ENCODE results near the gene RABGAP1L.

The RABGAP1L gene

DNA sequence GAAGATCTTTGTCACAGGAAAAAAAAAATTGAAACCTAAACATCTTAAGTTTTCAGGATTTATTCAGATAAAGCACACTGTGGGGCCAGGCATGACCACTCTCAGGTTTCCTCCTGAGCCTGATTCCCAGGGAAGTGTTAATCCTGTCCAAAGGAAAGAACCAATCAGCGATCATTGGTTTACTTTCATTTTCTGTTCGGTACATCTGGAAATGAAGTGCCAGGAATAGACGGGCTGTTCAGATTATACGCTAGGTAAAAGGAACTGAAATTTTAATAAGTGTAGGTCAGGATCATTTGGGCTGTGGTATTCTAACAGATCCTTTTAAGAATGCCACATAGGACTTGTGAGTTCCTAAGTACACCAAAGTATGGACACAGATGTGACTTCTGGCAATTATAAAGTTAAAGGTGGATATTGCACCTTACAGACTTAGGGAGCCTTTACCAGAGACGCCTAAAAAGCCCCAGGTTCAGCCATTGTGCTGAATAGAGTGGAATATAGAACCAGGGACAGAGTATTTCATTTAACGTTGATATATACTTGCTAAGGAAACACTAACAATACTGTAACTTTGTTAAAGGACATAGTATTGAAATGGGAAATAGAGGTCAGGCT is 831.2 kb downstream of the RABGAP1L start:
- Histone ChIP-seq H2AFZ (ENCODE audit: low read depth, low read length) (0 out of 2 replicates have a peak overlapping the region, but pooled peaks have one; percentile 13), H4K20me1 (ENCODE audit: insufficient read depth, low read length) (no peaks in the 10 kb centered on the region), H3K36me3 (replicated peaks; ENCODE audit: low read depth, low read length) (no peaks in the 10 kb centered on the region), H3K4me3 (ENCODE audit: low read length) (peak overlapping the region; percentile 71), H3K27ac (ENCODE audit: low read length) (peak overlapping the region; percentile 11; the same call in 1 of the 2 replicates), H3K79me2 (ENCODE audit: low read length) (no peaks in the 10 kb centered on the region), H3K9me3 (ENCODE audit: insufficient read depth, low read length) (no peaks in the 10 kb centered on the region), H3K9ac (ENCODE audit: low read length) (peak overlapping the region; percentile 42), H3K27me3 (ENCODE audit: low read depth, low read length) (no peaks in the 10 kb centered on the region), H3K4me1 (ENCODE audit: low read length) (peaks cover 5% of the 10 kb centered on the region; the same call in 1 of the 2 replicates), H3K4me2 (ENCODE audit: low read length) (peak overlapping the region; percentile 79)
- TF ChIP-seq, protein P1, sequence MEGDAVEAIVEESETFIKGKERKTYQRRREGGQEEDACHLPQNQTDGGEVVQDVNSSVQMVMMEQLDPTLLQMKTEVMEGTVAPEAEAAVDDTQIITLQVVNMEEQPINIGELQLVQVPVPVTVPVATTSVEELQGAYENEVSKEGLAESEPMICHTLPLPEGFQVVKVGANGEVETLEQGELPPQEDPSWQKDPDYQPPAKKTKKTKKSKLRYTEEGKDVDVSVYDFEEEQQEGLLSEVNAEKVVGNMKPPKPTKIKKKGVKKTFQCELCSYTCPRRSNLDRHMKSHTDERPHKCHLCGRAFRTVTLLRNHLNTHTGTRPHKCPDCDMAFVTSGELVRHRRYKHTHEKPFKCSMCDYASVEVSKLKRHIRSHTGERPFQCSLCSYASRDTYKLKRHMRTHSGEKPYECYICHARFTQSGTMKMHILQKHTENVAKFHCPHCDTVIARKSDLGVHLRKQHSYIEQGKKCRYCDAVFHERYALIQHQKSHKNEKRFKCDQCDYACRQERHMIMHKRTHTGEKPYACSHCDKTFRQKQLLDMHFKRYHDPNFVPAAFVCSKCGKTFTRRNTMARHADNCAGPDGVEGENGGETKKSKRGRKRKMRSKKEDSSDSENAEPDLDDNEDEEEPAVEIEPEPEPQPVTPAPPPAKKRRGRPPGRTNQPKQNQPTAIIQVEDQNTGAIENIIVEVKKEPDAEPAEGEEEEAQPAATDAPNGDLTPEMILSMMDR (IDR thresholded peaks at IDR 0.05; ENCODE audit: low read depth, low read length), result no peak
- no peak for TF ChIP-seq EZH2phosphoT487 (IDR thresholded peaks at IDR 0.05; ENCODE audit: low read depth)

DNA sequence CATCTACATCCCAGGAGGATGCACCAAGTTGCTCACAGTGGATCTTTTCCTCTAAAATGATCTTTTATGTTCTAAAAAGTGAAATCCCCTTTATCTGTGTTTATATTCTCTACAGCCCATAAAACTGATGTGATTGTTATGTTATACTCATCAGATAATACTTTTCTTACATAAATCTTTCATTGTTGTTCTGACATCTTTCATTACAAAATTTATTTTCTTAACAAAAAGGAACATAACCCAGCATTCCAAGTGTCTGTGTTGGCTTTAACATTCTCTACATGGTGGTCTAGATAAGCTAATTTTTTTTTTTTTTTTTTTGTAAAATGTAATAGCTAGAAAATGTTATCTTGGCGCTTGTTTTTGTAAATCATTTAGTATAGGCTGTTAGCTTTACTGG is 832.2 kb downstream of the RABGAP1L start:
- Histone ChIP-seq H3K4me1 (ENCODE audit: low read length) (peaks cover 5% of the 10 kb centered on the region; the same call in 1 of the 2 replicates), H3K4me3 (ENCODE audit: low read length) (no peak overlapping the region), H3K9me3 (ENCODE audit: insufficient read depth, low read length) (no peaks in the 10 kb centered on the region), H4K20me1 (ENCODE audit: insufficient read depth, low read length) (no peaks in the 10 kb centered on the region), H3K36me3 (replicated peaks; ENCODE audit: low read depth, low read length) (peaks cover under 1% of the 10 kb centered on the region), H3K79me2 (ENCODE audit: low read length) (no peaks in the 10 kb centered on the region), H3K27ac (ENCODE audit: low read length) (no peak overlapping the region), H3K4me2 (ENCODE audit: low read length) (no peak overlapping the region), H2AFZ (ENCODE audit: low read depth, low read length) (no peak overlapping the region), H3K27me3 (ENCODE audit: low read depth, low read length) (no peaks in the 10 kb centered on the region), H3K9ac (ENCODE audit: low read length) (no peak overlapping the region)
- TF ChIP-seq EZH2phosphoT487 (IDR thresholded peaks at IDR 0.05; ENCODE audit: low read depth), result no peak
- TF ChIP-seq, protein P1 (IDR thresholded peaks at IDR 0.05; ENCODE audit: low read depth, low read length), result no peak

DNA sequence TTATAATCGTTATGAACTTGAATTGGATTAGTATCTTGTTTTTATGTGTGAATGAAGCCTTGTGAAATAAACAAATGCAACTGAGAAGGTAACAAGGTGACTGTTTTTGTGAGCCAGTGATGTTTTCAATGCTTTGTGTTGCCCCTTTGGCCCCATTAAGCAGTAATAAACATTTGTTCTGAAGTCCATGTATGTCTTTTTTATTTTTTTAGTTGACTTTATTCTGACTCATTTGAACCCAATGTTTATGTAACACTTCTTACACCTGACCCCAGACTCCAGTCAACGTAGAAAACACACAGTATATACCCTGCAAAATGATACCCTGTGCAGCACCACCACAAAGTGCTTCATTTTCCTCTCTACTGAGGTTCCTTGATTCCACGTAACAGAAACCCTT is 835.8 kb downstream of the RABGAP1L start:
- H3K4me1 ChIP-seq (ENCODE audit: low read length), result peaks cover 12% of the 10 kb centered on the region
- H3K4me2 ChIP-seq (ENCODE audit: low read length), result no peak overlapping the region
- H2AFZ ChIP-seq (ENCODE audit: low read depth, low read length), result no peak overlapping the region
- no peaks in the 10 kb centered on the region for H3K9me3 ChIP-seq (ENCODE audit: insufficient read depth, low read length)
- TF ChIP-seq EZH2phosphoT487 (IDR thresholded peaks at IDR 0.05; ENCODE audit: low read depth), result no peak
- TF ChIP-seq, protein P1 (IDR thresholded peaks at IDR 0.05; ENCODE audit: low read depth, low read length), result no peak
- H4K20me1 ChIP-seq (ENCODE audit: insufficient read depth, low read length), result no peaks in the 10 kb centered on the region
- H3K36me3 ChIP-seq (replicated peaks; ENCODE audit: low read depth, low read length), result peaks cover 2% of the 10 kb centered on the region
- H3K9ac ChIP-seq (ENCODE audit: low read length), result no peak overlapping the region
- no peaks in the 10 kb centered on the region for H3K27me3 ChIP-seq (ENCODE audit: low read depth, low read length)
- H3K79me2 ChIP-seq (ENCODE audit: low read length), result peaks cover 3% of the 10 kb centered on the region
- no peak overlapping the region for H3K27ac ChIP-seq (ENCODE audit: low read length)
- no peak overlapping the region for H3K4me3 ChIP-seq (ENCODE audit: low read length)

DNA sequence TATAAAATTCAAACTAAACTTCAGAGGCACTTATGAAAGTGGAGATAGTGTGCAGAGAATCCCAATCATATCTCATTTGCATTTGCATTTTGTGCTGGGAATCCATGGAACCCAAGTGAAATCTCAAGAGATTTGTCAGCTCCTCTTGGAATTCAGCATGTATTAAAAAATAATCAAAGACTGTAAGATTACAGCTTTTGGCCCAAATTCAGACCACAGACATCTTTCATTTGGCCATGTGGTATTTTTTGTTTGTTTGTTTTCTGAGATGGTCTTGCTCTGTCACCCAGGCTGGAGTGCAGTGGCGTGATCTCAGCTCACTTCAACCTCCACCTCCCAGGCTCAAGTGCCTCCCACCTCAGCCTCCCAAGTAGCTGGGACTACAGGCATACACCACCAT is 836.6 kb downstream of the RABGAP1L start:
- peaks cover 11% of the 10 kb centered on the region for H3K79me2 ChIP-seq (ENCODE audit: low read length)
- no peaks in the 10 kb centered on the region for H3K9me3 ChIP-seq (ENCODE audit: insufficient read depth, low read length)
- no peak overlapping the region for H3K4me3 ChIP-seq (ENCODE audit: low read length)
- H3K4me1 ChIP-seq (ENCODE audit: low read length), result peaks cover 8% of the 10 kb centered on the region
- H3K36me3 ChIP-seq (replicated peaks; ENCODE audit: low read depth, low read length), result peaks cover 2% of the 10 kb centered on the region
- H3K27ac ChIP-seq (ENCODE audit: low read length), result no peak overlapping the region
- H3K27me3 ChIP-seq (ENCODE audit: low read depth, low read length), result no peaks in the 10 kb centered on the region
- TF ChIP-seq EZH2phosphoT487 (IDR thresholded peaks at IDR 0.05; ENCODE audit: low read depth), result no peak
- TF ChIP-seq, protein P1 (IDR thresholded peaks at IDR 0.05; ENCODE audit: low read depth, low read length), result no peak
- peaks cover under 1% of the 10 kb centered on the region for H4K20me1 ChIP-seq (ENCODE audit: insufficient read depth, low read length)
- no peak overlapping the region for H3K4me2 ChIP-seq (ENCODE audit: low read length)
- H2AFZ ChIP-seq (ENCODE audit: low read depth, low read length), result no peak overlapping the region
- H3K9ac ChIP-seq (ENCODE audit: low read length), result no peak overlapping the region
